T-helper 1 cell treated with Interleukin-12 subunit alpha and Interleukin-12 subunit beta and Interleukin-4 antibody, amounts not matched to agents 30 ng/mL and 1 ng/mL, for 36 hours (primary cell): Measurements from ENCODE around the gene FOXA1. TPM values are rescaled to one million over a fixed set of nuclear protein-coding genes. Genes with fewer than 3 reads are reported as not detected.

Experiments
- intact Hi-C: fragments of 100-400 bp; cut with micrococcal nuclease; formaldehyde crosslinking; loops from one replicate; pipeline ENCODE4 v1.15.1; 2024
- total RNA-seq: library from RNA; stranded (reverse); gene quantifications from 2 replicates; pipeline ENCODE4 v1.2.3, GENCODE V29; 2022

Gene FOXA1
- not detected in 2 replicates for total RNA-seq

GRCh38 chr14:37594971-37595808 is at the start of gene FOXA1, which contains the start of gene TTC6:
Gene FOXA1, minus strand, starts transcription at chr14:37595249. Its CDS starts 277 bp downstream, at chr14:37594972.
Gene TTC6, plus strand, starts transcription at chr14:37595629. Its CDS starts 26,436 bp downstream, at chr14:37622065.
- intact Hi-C loops: loop anchor here (5.0 to 10.0 kb wide), 4 partner anchors 350 to 1088 kb away; partner anchors contain the start of genes NKX2-1 and NKX2-8

DNA sequence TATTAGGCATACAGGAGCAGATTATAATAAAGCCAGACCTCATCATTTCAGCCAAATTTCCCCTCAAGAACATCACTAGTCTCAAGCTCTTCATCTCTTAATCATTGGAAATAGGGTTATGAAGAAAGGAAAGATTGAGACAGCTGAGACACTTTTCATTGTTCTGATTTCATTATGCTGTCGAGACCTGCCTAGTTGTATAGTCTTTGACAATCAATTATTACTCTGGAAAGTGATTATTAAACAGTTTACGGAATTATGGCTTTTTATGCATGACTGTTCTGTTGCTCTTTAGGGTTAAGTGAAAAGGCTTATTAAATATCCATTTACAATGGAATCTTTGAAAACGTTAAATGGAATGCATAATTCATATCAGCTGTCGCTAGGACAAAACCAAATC is 48.7 kb upstream of the FOXA1 start:
- intact Hi-C loops: no loop called here

DNA sequence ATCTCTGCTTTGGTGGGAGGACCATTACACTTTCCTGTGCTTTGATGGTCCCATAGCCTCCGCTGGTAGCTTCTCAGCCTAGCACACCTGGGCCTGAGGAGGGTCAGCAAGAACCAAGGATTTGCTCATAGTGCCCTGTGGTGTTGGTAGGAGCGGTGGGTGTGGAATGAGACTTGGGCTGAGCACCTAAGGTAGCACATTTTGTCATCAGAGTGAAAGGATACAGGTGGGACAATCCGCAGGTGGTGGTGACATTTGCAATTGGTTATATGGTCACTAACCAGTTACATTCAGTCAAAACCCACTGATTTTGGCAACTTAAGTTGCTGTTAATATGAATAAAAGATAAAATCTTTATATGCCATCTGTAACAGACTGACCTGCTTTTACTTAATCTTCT is 47.1 kb upstream of the FOXA1 start:
- intact Hi-C loops: no loop called here

DNA sequence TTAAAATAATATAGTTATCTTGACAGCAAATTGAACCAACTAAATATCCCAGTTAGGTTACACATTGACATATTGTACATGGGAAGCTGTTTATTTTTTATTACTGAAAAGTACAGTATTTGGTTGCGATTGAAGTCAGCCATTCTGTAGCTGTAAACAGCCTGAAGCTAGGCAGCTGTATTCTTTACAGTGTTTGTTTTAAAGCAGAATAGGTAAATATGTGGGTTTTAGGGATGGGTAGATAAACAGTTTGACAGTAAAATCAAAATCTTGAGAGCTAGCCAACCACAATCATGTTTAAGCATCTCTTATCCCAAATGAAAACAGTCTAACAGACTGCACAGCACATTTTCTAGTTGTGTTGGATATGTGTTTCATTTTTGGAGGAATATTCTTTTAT is 46.1 kb upstream of the FOXA1 start:
- intact Hi-C loops: no loop called here

GRCh38 chr14:37638599-37638998 is 43.5 kb upstream of the FOXA1 start:
- intact Hi-C loops: no loop called here

GRCh38 chr14:37637341-37637740 is 42.3 kb upstream of the FOXA1 start:
- intact Hi-C loops: no loop called here

GRCh38 chr14:37625597-37626595 is 30.8 kb upstream of the FOXA1 start:
- intact Hi-C loops: no loop called here

GRCh38 chr14:37623971-37624370 is 28.9 kb upstream of the FOXA1 start:
- intact Hi-C loops: no loop called here

DNA sequence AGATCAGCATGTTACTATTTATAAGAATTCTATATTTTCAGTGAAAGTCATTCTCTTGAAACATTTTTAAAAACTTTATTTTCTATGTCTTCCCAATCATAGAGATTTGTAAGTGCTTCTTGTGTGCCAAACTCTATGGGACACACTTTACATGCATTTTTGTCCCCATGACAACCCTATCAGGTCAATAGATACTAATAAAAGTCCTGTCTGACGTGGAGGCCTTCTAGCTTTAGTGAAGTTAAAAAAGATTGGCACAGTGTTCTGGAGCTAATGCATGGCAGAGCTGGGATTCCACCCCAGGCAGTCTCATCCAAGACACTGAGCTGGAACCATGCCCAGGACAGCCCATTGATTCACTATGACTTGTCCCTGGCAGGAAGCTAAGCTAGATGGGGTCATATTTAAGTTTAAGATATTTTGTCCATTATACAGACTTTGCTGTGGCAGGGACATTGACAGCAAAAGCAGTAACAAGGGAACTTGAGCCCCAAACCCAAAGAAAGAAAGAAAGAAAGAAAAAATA is 28.4 kb upstream of the FOXA1 start:
- intact Hi-C loops: no loop called here

- intact Hi-C loops: no loop called here
These were observed 27.3 kb upstream of the FOXA1 start for GRCh38 chr14:37622231-37622923.

DNA sequence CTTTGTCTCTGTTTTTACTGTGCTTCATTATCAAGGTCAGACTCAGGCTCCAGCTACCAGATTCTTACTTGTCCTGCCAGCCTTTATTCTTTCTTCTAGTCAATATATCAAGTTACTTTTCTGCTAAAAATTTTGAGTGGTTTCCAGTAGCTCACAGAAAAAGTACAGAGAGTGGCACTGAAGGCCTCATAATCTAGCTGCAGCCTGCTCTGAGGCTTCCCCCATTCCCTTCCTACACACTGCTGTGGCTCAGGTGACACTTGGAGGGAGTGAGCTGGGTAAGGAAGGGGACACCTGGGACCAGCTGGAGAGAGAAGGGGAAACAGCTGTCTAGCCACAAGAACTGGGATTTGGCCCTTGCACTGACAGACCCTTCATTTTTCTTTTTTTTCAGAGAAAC is 25.8 kb upstream of the FOXA1 start:
- intact Hi-C loops: no loop called here

DNA sequence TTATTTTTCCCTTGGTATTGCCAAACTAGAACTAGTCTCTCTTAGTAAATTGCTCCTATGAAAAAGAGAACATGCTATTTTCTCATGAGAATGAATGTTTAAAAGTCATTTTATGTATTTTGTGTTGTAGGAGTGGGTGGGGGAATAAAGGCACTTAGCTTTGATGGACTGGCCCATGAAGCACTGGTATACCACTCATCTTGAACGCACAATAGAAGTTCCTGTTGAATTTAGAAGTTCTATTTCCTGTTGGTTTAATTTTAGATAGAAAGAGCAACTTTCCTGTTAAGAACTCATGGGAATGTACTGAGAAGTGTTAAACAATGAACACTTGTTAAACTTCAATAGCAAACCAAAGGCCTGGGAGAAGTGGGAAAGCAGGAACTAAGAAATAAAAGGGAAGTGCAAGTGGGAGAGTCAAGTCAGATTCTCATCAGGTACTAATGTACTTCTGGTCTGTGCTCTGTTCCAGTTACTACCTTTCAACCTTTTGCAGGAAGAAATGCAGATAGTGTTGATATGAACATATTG is 23.5 kb upstream of the FOXA1 start:
- intact Hi-C loops: no loop called here

DNA sequence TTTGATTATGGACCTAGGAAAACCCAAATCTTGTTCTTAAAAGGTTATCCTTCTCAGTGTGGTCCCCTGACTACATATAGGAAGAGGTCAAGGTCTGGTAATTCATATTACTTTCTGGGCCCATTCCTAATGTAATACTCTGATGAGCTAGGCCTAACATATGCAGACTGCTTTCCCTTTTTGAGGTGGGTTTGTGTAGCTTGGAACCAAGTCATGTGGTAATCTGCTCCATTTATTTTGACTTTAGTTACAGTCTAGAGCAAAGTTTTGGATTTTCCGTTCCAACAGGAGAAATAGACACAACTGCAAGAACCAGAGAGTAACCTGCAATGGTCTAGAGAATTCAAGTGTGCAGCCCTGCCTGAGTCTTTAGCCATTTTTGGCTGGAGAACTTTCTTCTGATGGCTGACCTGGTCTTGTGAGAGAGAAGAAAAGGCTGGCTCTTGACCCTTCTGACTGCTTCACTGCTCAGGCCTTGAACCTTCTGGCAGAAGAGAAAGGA is 22.9 kb upstream of the FOXA1 start:
- intact Hi-C loops: no loop called here

DNA sequence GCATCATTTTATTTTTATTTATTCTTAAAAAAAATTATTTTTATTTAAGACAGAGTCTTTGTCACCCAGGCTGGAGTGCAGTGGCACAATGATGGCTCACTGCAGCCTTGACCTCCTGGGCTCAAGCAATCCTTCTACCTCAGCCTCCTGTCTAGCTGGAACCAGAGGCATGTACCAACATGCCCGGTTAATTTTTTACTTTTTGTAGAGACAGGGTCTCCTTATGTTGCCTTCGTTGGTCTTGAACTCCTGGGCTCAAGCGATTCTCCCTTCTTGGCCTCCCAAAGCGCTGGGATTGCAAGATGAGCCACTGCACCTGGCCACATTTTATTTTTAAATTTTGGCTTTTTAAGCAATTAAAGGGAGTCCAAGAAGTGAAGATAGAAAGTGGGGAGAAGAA is 21.8 kb upstream of the FOXA1 start:
- intact Hi-C loops: no loop called here

- intact Hi-C loops: no loop called here
These were observed 20.7 kb upstream of the FOXA1 start for GRCh38 chr14:37615582-37616289.

DNA sequence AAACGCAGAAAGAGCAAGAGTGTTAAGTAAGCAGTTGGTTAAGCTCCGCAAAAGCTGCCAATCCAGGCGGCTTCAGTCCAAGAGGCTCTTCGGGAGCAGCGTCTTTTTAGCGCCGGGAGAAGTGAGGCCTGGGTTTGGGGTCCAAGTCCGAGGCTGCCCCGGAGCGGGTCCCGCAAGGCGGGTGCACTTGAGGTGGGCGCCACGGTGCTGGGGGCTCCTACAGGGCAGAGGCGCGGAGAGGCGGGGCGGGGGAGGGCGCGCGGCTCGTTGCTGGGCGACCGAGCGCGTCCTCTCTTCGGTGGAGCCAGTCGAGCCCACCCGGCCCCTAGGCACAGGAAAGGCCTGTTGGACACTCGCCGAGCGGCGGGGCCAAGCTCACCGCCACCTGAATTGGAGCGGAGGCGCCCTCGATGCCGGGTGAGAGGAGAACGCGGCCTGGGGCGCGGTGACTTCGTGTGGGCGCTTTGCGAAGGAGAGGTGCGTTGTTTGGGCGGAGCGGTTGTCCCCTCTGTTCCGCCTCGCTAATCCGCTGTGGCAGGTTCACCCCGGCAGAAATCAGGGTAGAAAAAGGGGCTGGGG is 16.0 kb upstream of the FOXA1 start:
- intact Hi-C loops: no loop called here

- intact Hi-C loops: no loop called here
These were observed 13.6 kb upstream of the FOXA1 start for GRCh38 chr14:37608649-37609048.

GRCh38 chr14:37606678-37607077 is 11.6 kb upstream of the FOXA1 start:
- intact Hi-C loops: no loop called here

GRCh38 chr14:37603688-37604251 is 8.7 kb upstream of the FOXA1 start:
- intact Hi-C loops: no loop called here
